Measurements from ENCODE around the gene PRR9.
A peak's percentile ranks its signal among the peaks of the same experiment; 100 is the strongest.
"Not testable (repeated sequence)": the region's sequence is repeated elsewhere in the genome, so short reads cannot be mapped to it uniquely, and the experiment has no call there.

PRR9 gene, protein sequence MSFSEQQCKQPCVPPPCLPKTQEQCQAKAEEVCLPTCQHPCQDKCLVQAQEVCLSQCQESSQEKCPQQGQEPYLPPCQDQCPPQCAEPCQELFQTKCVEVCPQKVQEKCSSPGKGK

DNA sequence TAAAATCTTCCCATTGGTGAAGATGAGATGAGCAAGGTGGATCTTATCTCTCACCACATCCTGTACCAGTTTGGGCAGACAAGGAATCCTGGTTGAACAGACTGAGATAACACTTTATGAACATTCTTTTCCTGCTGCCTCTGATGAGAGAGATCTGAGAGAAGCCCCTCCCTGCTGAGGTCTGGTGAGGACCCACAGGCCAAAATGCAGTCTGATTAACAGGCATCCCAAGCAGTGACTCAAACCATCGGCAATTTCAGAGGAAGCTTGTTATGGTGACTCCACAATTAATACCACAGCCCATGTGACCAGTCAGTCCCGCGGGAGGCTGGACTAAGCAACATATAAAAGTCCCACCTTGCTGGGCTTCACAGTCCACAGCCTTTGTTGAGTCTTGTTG, at the start of gene PRR9:
Gene PRR9, plus strand, starts transcription at position 373 of the 400 bp plus-strand sequence. CDS start 561 bp downstream, outside the sequence.
- DNase-seq (ENCODE audit: low spot score): no peak

- no peak for DNase-seq (ENCODE audit: low spot score)
Observed at GRCh38 chr1:153168686-153169085, 48.7 kb upstream of the PRR9 start.

DNA sequence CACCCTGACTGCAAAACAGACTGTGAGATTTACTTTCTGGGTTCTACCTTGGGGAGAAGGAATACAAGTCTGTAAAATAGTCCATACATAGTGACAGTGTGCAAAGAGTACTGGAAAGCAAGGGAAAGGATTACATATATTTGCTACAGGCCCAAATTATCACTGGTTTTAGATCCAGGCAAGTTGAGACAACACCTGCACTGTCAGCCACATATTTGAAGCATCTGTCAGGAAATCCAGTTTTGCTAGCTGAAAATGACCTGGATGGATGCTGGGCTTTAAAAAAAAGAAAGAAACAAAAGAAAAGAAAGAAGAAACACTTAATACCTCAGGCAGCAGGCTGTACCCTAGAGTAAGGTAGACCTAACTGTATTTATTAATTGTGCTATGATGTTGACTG, 42.8 kb upstream of the PRR9 start:
- no peak for DNase-seq (ENCODE audit: low spot score)

- DNase-seq (ENCODE audit: low spot score): no peak
Observed at GRCh38 chr1:153178922-153179321, 38.5 kb upstream of the PRR9 start.

DNA sequence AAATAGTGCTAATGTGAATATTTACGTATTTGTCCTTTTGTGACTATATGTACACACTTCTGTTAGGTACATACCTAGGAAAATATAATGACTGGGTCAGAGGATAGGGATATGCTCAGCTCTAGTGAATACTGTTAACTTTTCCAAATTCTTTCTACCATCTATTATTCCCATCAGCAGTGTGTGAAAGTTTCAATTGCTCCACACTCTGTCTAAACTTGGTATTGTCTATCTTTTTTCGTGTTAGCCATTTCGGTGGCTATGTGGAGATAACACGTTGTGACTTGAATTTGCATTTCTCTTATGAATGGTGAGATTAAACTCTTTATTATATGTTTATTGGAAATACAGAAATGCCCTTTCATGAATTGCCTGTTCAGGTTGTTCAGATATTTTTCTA, 36.8 kb upstream of the PRR9 start:
- DNase-seq (ENCODE audit: low spot score): no peak

GRCh38 chr1:153188301-153188700, 29.1 kb upstream of the PRR9 start:
- not testable (repeated sequence) for DNase-seq (ENCODE audit: low spot score)

DNA sequence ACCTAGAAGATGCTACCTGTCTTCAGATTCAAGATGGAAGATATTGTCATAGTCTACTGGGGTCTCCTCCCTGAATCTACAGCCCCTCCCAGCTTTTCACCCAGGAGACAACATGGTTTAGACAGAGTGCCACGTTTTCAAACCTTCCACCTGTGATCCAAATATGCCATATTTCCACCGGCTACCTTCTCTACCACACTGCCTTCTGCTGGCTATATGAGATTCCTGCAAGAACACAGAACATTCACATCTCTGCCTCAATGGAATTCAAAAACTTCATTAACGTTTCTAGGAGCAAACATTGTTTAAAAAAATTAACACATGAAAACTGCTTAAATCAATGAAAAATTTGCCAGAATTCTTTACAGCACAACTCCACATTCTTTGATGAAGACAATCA, 27.0 kb upstream of the PRR9 start:
- no peak for DNase-seq (ENCODE audit: low spot score)

DNA sequence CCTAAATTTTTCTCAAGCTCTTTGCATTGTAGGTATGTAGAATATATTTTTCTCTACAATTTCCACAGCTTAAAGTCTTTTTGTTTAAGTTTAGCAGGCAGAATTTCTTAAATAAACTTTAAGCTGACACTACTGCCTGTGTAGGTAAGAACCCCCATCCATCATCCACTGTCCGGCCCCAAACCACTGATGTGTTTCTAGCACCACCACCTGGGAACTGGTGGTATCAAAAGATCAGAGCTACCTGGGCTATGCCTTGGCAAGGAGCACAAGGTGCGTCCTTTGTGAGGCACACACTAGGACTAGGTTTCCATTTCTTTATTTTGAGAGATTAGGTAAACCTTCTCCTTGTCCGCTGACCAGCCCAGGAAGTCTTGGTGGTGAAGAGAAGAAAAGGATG, 24.7 kb upstream of the PRR9 start:
- no peak for DNase-seq (ENCODE audit: low spot score)

DNA sequence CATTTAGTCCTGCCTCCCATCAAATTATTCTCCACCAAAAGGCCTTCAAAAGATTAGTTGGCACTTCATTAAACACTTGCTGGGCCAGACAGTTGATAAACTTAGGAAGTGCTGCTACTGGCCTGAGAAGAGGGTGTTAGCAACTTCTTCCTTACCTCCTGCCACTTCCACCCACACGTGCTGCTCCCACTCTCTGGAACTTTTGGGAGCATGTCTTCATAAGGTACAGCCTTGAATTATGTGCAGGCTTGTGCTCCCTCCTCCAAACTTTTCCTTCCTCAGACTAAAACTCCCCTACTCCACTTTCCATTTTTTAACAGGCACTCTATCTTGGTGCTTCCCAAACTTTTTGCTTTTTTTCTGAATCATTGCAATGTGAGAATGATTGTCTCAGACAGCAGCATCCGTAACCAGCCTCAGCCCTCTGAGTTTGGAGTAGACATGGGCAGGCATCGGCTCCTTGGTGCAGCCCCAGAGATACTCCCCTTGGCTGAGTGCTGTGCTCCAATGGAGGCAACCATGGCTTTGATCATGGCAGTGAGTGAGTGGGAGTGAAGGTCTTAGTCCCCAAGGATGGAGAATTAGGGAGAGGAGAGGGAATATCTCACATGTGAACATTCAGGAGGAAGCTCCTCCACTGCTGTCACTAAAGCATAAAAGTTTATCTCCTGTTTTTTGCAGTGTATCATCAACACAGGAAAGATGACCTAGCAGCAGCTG, 22.9 kb upstream of the PRR9 start:
- DNase-seq (ENCODE audit: low spot score): no peak

DNA sequence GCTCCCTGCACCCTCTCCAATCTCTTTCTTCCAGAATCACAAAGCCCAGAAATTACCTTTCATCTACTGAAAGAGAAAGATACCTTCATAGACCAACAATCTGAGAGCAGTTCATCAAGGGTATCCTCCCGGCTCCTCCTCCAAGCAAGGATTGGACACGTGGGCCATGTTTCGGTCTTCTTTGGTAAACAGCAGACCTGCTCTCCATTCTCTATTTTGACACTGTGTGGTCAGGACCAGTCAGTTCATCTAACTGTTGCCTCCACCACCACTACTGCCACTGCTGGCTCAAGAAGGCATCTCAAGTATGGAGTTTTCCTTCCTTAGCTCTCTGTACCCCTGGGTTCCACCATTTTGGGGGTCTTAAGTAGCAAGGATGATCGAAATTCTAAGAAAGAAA, 22.2 kb upstream of the PRR9 start:
- DNase-seq (ENCODE audit: low spot score): no peak

DNA sequence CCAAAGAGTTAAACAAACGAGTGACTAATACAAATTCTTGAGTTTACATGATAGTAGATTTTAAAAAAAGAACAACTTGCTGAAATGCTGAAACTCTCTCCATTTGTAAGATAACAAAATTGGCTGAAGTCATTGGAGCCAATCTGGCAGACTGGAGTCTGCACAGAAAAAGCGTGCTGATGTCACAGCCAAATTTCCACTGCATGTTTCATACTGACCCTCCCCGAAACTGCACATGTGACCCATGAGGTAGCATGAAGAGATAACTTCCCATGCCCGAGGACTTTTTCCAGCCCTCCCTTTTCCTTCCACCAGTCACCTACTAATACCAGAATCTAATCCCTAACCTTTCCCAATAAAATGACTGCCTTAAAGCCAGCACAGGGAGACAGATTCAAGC, 15.4 kb upstream of the PRR9 start:
- DNase-seq (ENCODE audit: low spot score): no peak

DNA sequence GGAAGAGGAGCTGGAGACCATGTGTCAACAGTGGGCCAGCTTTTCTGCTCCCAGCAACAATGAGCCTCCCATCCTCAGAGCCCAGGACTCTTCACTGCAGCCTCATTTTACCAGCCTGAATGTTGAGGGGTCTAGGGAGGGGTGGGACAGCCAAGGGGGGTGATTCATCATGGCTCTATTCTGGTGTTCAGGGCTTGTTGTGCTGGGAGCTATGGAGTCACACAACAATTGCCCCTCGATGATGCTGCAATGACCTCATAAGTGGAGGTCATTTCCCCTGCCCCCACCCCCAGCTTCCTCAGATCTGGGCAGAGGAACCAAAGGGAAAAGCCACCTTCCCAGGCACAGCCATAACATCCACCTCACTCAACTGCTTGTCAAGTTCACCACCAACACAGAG, 14.3 kb upstream of the PRR9 start, which contains the start of gene LELP1:
Gene LELP1, plus strand, starts transcription at position 301 of the 400 bp plus-strand sequence. CDS start 1,278 bp downstream, outside the sequence.
- no peak for DNase-seq (ENCODE audit: low spot score)

DNA sequence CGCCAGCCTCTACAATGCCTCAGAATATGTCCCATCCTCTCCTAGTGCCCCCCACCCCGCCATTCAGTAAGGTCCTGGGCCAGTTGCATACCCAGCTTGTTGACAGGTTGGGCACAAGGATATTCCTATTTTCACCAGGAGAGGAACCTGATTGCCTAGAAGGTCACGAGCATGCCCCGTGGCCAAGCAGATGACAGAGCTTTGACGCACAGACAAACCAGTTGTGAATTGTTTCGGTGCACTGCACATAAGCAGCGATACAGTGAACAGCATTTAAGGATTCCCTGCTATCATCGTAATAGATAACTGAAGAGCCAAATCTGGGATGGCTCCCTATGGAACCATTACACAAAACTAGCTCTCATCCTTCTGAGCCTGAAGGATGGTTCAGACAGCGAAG, 10.8 kb upstream of the PRR9 start:
- DNase-seq (ENCODE audit: low spot score): no peak

DNA sequence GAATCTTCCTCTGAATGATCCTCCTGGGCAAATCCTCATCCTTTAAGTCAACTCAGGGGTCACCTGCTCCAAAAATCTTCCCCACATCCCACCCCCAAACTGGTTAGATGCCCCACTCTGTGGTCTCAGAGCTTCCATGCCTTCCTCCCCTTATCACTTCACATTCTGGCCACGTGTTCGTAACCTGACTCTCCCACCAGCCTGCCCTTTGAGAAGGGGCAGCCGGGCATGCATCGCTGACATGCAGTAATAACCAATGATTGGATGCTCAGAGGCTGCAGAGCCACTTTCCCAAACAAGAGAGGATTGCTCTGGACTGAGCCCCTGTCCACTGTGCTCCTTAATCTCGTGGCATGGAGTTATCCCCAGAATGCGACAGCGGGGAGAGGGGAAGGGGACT, 7.2 kb upstream of the PRR9 start:
- DNase-seq (ENCODE audit: low spot score): no peak

DNA sequence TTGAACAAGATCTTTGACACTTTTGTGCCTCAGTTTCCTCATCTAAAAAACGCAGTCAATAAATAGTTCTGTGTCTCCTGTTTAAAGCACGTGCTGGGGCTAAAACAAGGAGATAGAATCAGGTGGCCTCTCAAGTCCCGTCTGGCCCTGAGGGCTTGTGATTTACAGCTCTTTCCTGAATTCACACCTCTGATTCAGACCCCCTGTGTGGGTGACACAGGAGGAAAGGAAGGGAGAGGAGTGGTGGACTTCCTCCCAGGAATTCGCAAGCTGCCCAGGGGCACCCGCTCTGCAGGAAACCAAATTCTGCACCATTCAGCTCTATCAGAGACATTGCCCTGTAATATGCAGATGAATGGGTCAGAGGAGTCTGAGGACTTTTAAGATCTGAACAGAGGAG, 5.2 kb upstream of the PRR9 start:
- no peak for DNase-seq (ENCODE audit: low spot score)

- DNase-seq (ENCODE audit: low spot score): no peak
Observed at GRCh38 chr1:153213519-153213918, 3.9 kb upstream of the PRR9 start.

- DNase-seq (ENCODE audit: low spot score): no peak
Observed at GRCh38 chr1:153217744-153218416, 496 bp downstream of the PRR9 start.

DNA sequence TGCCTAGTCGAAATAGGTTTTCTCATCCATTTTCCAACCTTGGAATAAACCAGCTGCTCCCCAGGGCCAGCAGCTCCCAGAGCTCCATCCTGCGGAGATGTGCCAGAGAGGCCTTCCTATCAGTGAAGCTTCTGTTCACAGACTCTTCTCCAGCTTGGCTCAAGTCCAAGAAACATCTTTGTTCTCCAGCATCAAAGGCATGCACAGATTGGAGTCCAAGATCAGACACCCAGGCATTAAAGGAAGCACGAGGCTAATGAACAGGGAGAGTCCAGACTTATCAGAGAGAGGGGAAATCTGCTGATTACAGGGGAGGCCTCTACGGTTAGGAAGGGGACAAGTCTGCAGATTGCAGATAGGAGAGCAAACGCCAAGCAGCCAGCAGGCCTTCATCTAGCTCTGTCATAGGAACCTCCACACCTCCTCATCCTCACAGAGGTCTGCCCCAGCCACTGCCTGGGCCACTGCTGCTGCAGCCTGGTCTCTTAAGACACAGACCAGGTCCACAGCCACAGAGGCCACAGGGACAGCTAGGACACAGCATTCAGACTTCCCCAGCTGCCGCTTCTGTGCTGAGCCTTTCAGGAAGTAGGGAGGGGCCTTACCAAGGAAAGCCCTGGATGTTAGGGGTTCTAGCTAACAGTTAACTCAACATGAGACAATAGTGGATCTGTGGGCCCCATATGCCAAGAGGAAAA, 3.4 kb downstream of the PRR9 start:
- peak; percentile 76 for DNase-seq (ENCODE audit: low spot score)

- DNase-seq (ENCODE audit: low spot score): peak; percentile 73
Observed at GRCh38 chr1:153223040-153223891, 5.9 kb downstream of the PRR9 start.

DNA sequence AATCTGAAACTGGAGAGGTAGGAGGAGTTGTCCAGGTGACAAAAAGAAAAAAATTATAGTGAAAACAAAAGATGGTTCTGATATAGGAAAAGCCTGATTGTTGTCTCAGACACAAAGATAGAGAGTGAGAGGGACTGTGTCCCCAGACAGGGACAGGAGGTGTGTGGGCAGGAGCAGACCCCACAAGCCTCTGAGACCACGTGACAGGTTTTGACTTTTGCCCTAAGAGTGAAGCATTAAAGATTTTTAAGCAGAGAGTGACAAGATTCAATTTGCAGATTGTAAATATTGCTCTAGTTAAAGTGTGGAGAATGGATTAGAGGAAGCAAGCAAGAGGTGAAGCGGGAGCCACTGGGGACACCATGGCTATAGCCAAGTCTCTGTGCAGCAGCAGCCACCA, 10.4 kb downstream of the PRR9 start:
- no peak for DNase-seq (ENCODE audit: low spot score)

- no peak for DNase-seq (ENCODE audit: low spot score)
Observed at GRCh38 chr1:153228491-153228890, 11.1 kb downstream of the PRR9 start.

All from Ammon's horn (tissue), 1 donor.